ENCODE measurements around the gene CNGB1.
"Not testable (repeated sequence)": the region's sequence is repeated elsewhere in the genome, so short reads cannot be mapped to it uniquely, and the experiment has no call there.

The CNGB1 gene

DNA sequence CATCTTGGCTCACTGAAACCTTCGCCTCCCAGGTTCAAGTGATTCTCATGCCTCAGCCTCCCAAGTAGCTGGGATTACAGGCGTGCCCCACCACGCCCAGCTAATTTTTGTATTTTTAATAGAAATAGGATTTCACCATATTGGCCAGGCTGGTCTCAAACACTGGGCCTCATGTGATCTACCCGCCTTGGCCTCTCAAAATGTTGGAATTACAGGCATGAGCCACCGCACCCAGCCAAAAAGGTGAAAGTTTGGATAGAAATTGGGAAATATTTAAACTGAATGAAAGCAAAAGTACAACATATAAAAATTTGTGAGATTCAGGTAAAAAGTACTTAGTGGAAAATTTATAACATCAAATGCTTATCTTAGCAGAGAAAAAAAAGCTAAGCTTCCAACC, 115.7 kb downstream of the CNGB1 start:
- CTCF ChIA-PET = interaction anchor here (1.2 kb wide), 1 partner anchor 600 kb away, joined by 3 read pairs; no protein-coding TSS in a partner anchor
- POLR2A ChIA-PET = interaction anchor here (0.6 kb wide), 1 partner anchor 1085 kb away, joined by 3 read pairs; no protein-coding TSS in a partner anchor
- no peak for DNase-seq (ENCODE audit: extremely low spot score)
- TF ChIP-seq, protein P1, sequence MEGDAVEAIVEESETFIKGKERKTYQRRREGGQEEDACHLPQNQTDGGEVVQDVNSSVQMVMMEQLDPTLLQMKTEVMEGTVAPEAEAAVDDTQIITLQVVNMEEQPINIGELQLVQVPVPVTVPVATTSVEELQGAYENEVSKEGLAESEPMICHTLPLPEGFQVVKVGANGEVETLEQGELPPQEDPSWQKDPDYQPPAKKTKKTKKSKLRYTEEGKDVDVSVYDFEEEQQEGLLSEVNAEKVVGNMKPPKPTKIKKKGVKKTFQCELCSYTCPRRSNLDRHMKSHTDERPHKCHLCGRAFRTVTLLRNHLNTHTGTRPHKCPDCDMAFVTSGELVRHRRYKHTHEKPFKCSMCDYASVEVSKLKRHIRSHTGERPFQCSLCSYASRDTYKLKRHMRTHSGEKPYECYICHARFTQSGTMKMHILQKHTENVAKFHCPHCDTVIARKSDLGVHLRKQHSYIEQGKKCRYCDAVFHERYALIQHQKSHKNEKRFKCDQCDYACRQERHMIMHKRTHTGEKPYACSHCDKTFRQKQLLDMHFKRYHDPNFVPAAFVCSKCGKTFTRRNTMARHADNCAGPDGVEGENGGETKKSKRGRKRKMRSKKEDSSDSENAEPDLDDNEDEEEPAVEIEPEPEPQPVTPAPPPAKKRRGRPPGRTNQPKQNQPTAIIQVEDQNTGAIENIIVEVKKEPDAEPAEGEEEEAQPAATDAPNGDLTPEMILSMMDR (IDR thresholded peaks at IDR 0.05; ENCODE audit: control extremely low read depth, extremely low read depth, low read depth, missing control alignments) = no peak

DNA sequence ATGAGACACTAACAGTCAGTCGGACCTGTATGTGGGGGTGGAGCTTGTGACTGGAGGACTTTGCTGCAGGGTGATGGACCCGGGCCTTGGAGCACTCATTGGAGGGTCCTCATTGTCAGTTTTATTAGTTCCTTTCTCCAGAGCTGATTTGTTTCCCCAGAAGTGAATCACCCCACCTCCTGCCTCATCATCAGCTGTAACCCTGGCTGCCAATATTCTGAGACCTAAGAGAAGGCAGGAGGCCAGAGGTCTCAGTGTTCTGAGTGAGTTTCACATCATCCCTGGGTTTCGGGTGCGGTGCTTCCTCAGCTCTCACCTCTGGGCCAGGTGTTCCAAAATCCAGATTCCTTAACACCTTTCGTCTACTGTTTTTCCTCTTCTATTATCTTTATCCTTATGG, 118.7 kb downstream of the CNGB1 start:
- ChIA-PET POLR2A (no interaction called here), CTCF (interaction anchor here (1.1 to 1.5 kb wide), 2 partner anchors 11 kb away, joined by 3 to 7 read pairs; no protein-coding TSS in a partner anchor)
- DNase-seq (ENCODE audit: extremely low spot score) = no peak
- TF ChIP-seq, protein P1 (IDR thresholded peaks at IDR 0.05; ENCODE audit: control extremely low read depth, extremely low read depth, low read depth, missing control alignments) = no peak

DNA sequence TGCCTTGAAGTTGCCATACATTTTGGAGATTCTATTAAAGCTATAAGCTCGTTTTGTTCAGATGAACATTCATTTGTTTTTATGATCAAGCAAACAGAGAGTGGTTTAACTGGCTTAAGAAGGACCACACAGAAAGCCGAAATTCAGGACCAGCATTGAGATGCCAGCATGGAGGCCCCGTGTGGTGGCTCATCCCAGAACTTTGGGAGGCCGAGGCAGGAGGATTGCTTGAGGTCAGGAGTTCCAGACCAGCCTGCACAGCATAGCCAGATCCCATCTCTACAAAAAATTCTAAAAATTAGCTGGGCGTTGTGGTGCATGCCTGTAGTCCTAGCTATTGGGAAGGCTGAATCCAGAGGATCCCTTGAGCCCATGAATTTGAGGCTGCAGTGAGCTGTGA, 122.7 kb downstream of the CNGB1 start:
- TF ChIP-seq, protein P1 (IDR thresholded peaks at IDR 0.05; ENCODE audit: control extremely low read depth, extremely low read depth, low read depth, missing control alignments) = no peak
- ChIA-PET POLR2A (no interaction called here), CTCF (interaction anchor here (0.7 to 1.0 kb wide), 2 partner anchors 11 to 12 kb away, joined by 3 read pairs; no protein-coding TSS in a partner anchor)
- DNase-seq (ENCODE audit: extremely low spot score) = no peak

DNA sequence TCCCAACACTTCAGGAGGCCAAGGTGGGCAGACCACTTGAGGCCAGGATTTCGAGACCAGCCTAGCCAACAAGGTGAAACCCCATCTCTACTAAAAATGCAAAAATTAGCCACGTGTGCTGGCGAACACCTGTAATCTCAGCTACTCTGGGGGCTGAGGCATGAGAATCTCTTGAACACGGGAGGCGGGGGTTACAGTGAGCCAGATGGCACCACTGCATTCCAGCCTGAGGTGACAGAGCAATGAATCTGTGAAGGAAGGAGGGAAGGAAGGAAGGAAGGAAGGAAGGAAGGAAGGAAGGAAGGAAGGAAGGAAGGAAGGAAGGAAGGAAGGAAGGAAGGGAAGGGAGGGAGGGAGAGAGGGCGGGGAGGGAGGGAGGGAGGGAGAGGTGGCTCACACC, 124.0 kb downstream of the CNGB1 start:
- DNase-seq (ENCODE audit: extremely low spot score); POLR2A ChIA-PET; CTCF ChIA-PET: not testable (repeated sequence)

DNA sequence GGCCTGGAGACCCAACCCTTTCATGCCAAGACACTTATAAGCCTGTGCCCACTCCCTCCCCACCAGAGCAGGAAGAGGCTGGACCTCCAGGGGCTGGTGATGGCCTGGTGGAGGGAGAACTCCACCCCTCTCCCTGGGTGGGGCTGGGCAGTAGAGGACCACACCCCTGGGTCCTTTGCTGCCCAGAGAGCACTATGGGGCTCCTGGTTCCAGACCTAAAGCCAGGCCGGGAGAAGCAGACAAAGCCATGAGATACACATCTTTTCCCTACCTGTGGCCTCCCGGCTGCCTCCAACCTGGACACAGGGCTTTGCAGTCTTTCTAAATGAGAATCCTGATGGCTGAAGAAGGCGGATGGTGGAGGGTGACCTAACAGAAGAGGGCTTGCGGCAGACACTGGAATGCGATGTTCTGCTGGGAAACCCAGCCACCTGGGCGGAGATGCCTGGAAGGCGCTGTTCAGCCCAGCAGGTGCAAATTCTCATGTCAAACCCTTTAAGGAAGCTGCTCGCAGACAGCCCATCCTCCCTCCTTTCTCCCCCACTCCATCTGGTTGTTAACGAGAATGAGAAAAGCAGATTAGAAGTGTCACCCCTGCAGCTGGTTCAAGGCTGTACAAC, 124.7 kb downstream of the CNGB1 start:
- DNase-seq (ENCODE audit: extremely low spot score) = no peak
- CTCF ChIA-PET = interaction anchor here (1.5 kb wide), 1 partner anchor 10 kb away, joined by 3 read pairs; no protein-coding TSS in a partner anchor
- POLR2A ChIA-PET = no interaction called here
- TF ChIP-seq, protein P1 (IDR thresholded peaks at IDR 0.05; ENCODE audit: control extremely low read depth, extremely low read depth, low read depth, missing control alignments) = no peak

DNA sequence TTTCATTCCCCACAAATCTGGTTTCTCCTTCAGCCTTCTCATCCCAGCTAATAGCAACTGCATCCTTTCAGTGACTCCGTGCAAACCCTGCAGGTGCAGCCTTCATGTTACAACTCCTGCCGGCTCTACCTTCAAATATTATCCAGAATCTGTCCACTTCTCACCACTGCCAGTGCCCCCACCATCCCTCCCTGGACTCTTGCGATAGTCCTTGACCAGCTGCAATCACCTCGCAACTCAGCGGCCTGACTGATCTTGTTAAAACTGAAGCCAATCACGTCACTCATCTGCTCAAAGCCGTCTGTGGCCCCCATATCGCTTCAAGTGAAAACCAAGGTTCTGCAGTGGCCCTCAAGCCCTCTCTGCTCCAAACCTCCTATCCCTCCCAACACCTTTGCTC, 125.8 kb downstream of the CNGB1 start:
- TF ChIP-seq, protein P1 (IDR thresholded peaks at IDR 0.05; ENCODE audit: control extremely low read depth, extremely low read depth, low read depth, missing control alignments) = no peak
- no peak for DNase-seq (ENCODE audit: extremely low spot score)
- POLR2A ChIA-PET = no interaction called here
- CTCF ChIA-PET = interaction anchor here (1.5 kb wide), 1 partner anchor 9 kb away, joined by 3 read pairs; no protein-coding TSS in a partner anchor

DNA sequence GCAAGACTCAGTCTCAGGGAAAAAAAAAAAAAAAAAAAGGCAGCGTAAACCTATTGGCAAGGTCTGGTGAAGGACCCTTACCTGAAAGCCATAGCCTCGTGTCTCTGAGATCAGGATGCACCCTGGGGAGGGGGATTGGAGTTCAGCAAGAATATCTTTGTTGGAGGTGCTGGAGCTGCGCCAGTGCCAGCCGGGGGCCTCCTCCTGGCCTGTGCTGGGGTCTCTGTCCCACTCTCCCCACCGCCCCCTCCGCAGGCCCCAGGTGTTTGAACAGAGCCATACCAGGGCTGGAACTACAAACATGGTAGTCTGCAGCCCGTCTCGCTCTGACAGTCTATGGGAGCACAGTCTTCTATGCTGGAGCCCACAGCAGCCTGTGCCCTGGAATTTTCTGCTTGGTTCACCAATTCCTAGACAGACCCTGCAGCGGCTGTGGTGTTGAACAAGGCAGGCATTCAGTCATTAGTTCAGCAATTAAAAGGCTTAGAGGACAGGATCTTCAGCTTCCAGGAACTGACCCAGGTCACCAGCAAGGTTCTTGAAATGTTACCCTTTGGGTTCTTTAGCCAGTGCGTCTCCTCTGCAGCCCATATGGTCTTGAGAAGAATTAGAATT, 126.4 kb downstream of the CNGB1 start:
- CTCF ChIA-PET = no interaction called here
- DNase-seq (ENCODE audit: extremely low spot score) = no peak
- TF ChIP-seq, protein P1 (IDR thresholded peaks at IDR 0.05; ENCODE audit: control extremely low read depth, extremely low read depth, low read depth, missing control alignments) = no peak
- POLR2A ChIA-PET = no interaction called here

Data from GM10248 (cell line).